ENCODE data around the gene SCN5A.

- TF ChIP-seq POLR2A (IDR thresholded peaks at IDR 0.05; ENCODE audit: low read depth, low read length) (no peak), CTCF (conservative IDR thresholded peaks at IDR 0.05; ENCODE audit: low read depth, low read length) (no peak), CEBPB (IDR thresholded peaks at IDR 0.05; ENCODE audit: low read depth, low read length) (no peak), MXI1 (IDR thresholded peaks at IDR 0.05; ENCODE audit: borderline replicate concordance, low read depth, low read length) (no peak), MAFK (IDR thresholded peaks at IDR 0.05; ENCODE audit: low read depth, low read length) (no peak), USF2 (IDR thresholded peaks at IDR 0.05; ENCODE audit: low read depth, low read length) (no peak), FOS (IDR thresholded peaks at IDR 0.05; ENCODE audit: low read depth, low read length) (no peak), BHLHE40 (IDR thresholded peaks at IDR 0.05; ENCODE audit: low read depth, low read length) (no peak), RCOR1 (IDR thresholded peaks at IDR 0.05; ENCODE audit: insufficient replicate concordance, low read length) (no peak), CHD1 (IDR thresholded peaks at IDR 0.05; ENCODE audit: low read depth, low read length) (no peak), RAD21 (IDR thresholded peaks at IDR 0.05; ENCODE audit: low read length) (no peak), RFX5 (IDR thresholded peaks at IDR 0.05; ENCODE audit: low read depth, low read length) (no peak), SMC3 (IDR thresholded peaks at IDR 0.05; ENCODE audit: low read depth, low read length) (no peak)
Measured at GRCh38 chr3:38698760-38699159, 49.3 kb upstream of the SCN5A start.

Data from IMR-90 (cell line).